Loucy (cell line): ENCODE results near the gene HNF4A.

Experiments
- H2AFZ ChIP-seq: fragments of 200-600 bp; sonication (generic); 2 replicates; pipeline ENCODE4 v1.6.0; 2016; ENCODE audit warnings: antibody characterized with exemption, mild to moderate bottlenecking, low read length, moderate library complexity
- H3F3A ChIP-seq: fragments of 200-600 bp; 2 replicates; pipeline ENCODE4 v1.6.0; 2016; ENCODE audit warnings: antibody characterized with exemption, low read depth, mild to moderate bottlenecking
- H3K27me3 ChIP-seq: fragments of 200-600 bp; sonication (generic); 2 replicates; pipeline ENCODE4 v1.6.1; 2014; ENCODE audit warnings: low read length, mild to moderate bottlenecking; ENCODE audit not compliant: insufficient read depth, poor library complexity, severe bottlenecking
- H3K36me3 ChIP-seq: fragments of 200-600 bp; sonication (generic); 2 replicates; pipeline ENCODE4 v1.6.1; 2016; ENCODE audit warnings: low read length; ENCODE audit not compliant: insufficient read depth
- H3K4me1 ChIP-seq: fragments of 200-600 bp; sonication (generic); 2 replicates; pipeline ENCODE4 v1.5.1; 2014; ENCODE audit warnings: low read length, mild to moderate bottlenecking; ENCODE audit not compliant: insufficient read depth, poor library complexity, severe bottlenecking
- H3K4me2 ChIP-seq: fragments of 200-600 bp; sonication (generic); 2 replicates; pipeline ENCODE4 v1.6.0; 2014; ENCODE audit warnings: antibody characterized with exemption, low read length, low read depth, mild to moderate bottlenecking; ENCODE audit not compliant: poor library complexity, severe bottlenecking
- H3K4me3 ChIP-seq: fragments of 200-600 bp; sonication (generic); 2 replicates; pipeline ENCODE4 v1.5.1; 2014; ENCODE audit warnings: low read length, mild to moderate bottlenecking, mixed read lengths; ENCODE audit not compliant: poor library complexity, severe bottlenecking
- H3K79me2 ChIP-seq: fragments of 200-600 bp; sonication (generic); 2 replicates; pipeline ENCODE4 v1.6.1; 2014; ENCODE audit warnings: low read length; ENCODE audit not compliant: insufficient read depth
- H3K9ac ChIP-seq: fragments of 200-600 bp; sonication (generic); 2 replicates; pipeline ENCODE4 v1.6.0; 2014; ENCODE audit warnings: mild to moderate bottlenecking, low read depth, low read length, moderate library complexity; ENCODE audit not compliant: poor library complexity, severe bottlenecking
- H3K9me2 ChIP-seq: fragments of 200-600 bp; sonication (generic); replicated peaks from 2 replicates; pipeline ENCODE4 v1.6.1; 2016; ENCODE audit warnings: low read depth, low read length, mixed read lengths
- H3K9me3 ChIP-seq: fragments of 200-600 bp; sonication (generic); 2 replicates; pipeline ENCODE4 v1.6.1; 2014; ENCODE audit warnings: mild to moderate bottlenecking, antibody characterized with exemption, low read length, low read depth; ENCODE audit not compliant: insufficient read depth
- H4K20me1 ChIP-seq: fragments of 200-600 bp; sonication (generic); 2 replicates; pipeline ENCODE4 v1.6.0; 2014; ENCODE audit warnings: antibody characterized with exemption, low read length, mild to moderate bottlenecking; ENCODE audit not compliant: insufficient read depth, poor library complexity, severe bottlenecking
- CTCF ChIP-seq: fragments of 200-600 bp; sonication (generic); conservative IDR thresholded peaks from 2 replicates; pipeline ENCODE4 v1.5.1; 2014; ENCODE audit warnings: mild to moderate bottlenecking, antibody characterized with exemption, low read length
- EZH2phosphoT487 ChIP-seq: fragments of 200-600 bp; IDR thresholded peaks from 2 replicates; pipeline ENCODE4 v1.6.1; 2018; ENCODE audit warnings: antibody characterized with exemption, mild to moderate bottlenecking, moderate library complexity, borderline replicate concordance

The HNF4A gene

GRCh38 chr20:44455126-44455525, 99.6 kb downstream of the HNF4A start:
- H3K9me2 ChIP-seq: no peaks in the 10 kb centered on the region
- no peaks in the 10 kb centered on the region for H3K4me1 ChIP-seq
- TF ChIP-seq EZH2phosphoT487: no peak
- no peak for TF ChIP-seq CTCF
- H4K20me1 ChIP-seq: no peaks in the 10 kb centered on the region
- no peak overlapping the region for H2AFZ ChIP-seq
- no peaks in the 10 kb centered on the region for H3F3A ChIP-seq
- H3K9me3 ChIP-seq: no peaks in the 10 kb centered on the region
- H3K36me3 ChIP-seq: no peaks in the 10 kb centered on the region
- no peaks in the 10 kb centered on the region for H3K79me2 ChIP-seq
- H3K9ac ChIP-seq: no peak overlapping the region
- H3K4me2 ChIP-seq: no peak overlapping the region
- H3K27me3 ChIP-seq: no peaks in the 10 kb centered on the region
- no peak overlapping the region for H3K4me3 ChIP-seq

- Histone ChIP-seq H3K4me3 (no peak overlapping the region), H3K9ac (no peak overlapping the region), H3F3A (no peaks in the 10 kb centered on the region), H3K27me3 (no peaks in the 10 kb centered on the region), H4K20me1 (no peaks in the 10 kb centered on the region), H3K36me3 (no peaks in the 10 kb centered on the region), H3K9me3 (no peaks in the 10 kb centered on the region), H2AFZ (no peak overlapping the region), H3K9me2 (no peaks in the 10 kb centered on the region), H3K79me2 (no peaks in the 10 kb centered on the region), H3K4me1 (no peaks in the 10 kb centered on the region), H3K4me2 (no peak overlapping the region)
- no peak for TF ChIP-seq EZH2phosphoT487
Measured at GRCh38 chr20:44456611-44457010, 101.1 kb downstream of the HNF4A start.

- no peaks in the 10 kb centered on the region for H3K4me1 ChIP-seq
Measured at GRCh38 chr20:44457016-44457415, 101.5 kb downstream of the HNF4A start.

More at GRCh38 chr20:44457016-44457415, 101.5 kb downstream of the HNF4A start:
- Histone ChIP-seq H3K9me2 (no peaks in the 10 kb centered on the region), H3K4me2 (no peak overlapping the region), H2AFZ (no peak overlapping the region), H3K9me3 (no peaks in the 10 kb centered on the region), H3F3A (no peaks in the 10 kb centered on the region), H4K20me1 (no peaks in the 10 kb centered on the region), H3K4me3 (no peak overlapping the region), H3K79me2 (no peaks in the 10 kb centered on the region), H3K36me3 (no peaks in the 10 kb centered on the region), H3K27me3 (no peaks in the 10 kb centered on the region), H3K9ac (no peak overlapping the region)
- TF ChIP-seq CTCF (no peak), EZH2phosphoT487 (no peak)
